HG02759 (cell line): ENCODE data around the gene NTN3.
"Not testable (repeated sequence)": the region's sequence is repeated elsewhere in the genome, so short reads cannot be mapped to it uniquely, and the experiment has no call there.

Experiments used
- ATAC-seq: cut with Tn5 transposase; IDR thresholded peaks from one replicate; pipeline ENCODE4 v1.9.1; 2021; ENCODE audit warnings: mild to moderate bottlenecking, moderate library complexity; ENCODE audit not compliant: unreplicated experiment

Gene NTN3

DNA sequence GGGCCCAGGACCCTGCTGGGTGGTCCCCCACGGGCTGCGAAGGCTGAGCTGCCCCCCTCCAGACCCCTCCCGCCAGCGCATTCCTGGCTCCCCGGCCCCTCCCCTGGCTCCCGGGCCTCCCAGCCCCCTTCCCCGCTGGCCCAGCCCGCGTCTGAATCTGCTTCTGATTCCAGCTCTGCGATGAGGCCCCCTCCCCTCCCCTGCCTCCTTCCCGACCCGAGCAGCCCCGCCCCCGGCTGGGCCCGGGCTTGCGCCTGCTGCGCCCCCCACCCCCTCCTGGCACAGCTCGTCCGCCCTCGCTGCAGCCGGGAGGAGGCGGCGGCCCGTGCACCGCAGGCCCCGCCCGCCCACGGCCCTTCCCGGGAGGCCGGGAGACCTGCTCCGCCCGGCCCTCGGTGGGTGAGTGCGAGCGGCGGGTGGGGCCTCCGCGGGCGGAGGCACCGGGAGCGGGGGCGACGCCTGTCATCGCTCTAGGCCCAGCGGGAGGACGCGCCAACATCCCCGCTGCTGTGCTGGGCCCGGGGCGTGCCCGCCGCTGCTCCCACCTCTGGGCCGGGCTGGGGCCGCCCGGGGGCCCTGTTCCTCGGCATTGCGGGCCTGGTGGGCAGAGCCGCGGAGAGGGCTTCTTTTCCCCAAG, at the start of gene NTN3:
TSS of gene NTN3 (plus strand) at position 282 of the 637 bp plus-strand sequence. CDS start 405 bp downstream, outside the sequence.
- no peak for ATAC-seq

GRCh38 chr16:2422123-2422867, 48.8 kb upstream of the NTN3 start:
- ATAC-seq: no peak

GRCh38 chr16:2424061-2425007, 46.8 kb upstream of the NTN3 start:
- ATAC-seq: no peak

DNA sequence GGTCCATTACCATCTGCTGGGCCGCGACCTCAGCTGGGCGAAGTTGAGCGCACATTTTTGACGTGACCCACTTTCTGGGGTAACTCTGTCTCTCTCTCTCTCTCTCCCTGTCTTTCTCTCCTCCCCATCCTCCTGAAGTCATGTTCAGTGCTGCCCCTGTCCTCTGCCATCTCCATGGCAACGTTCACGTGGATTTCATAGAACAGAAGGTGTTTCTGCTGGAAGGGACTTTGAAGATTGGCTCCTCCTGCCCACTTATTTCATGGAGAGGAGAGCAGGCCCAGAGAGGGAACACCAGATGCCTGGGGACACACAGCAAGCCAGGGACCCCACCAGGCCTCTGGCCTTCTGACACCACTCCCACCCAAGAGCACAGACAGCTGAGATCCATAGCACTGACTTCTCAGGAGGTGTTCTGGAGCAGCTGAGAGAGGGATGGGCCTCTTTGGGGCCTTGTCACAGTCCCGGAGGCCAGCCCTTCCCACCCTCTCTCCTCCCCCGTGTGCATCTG, 46.0 kb upstream of the NTN3 start:
- no peak for ATAC-seq

GRCh38 chr16:2425825-2426430, 45.2 kb upstream of the NTN3 start:
- ATAC-seq: no peak

DNA sequence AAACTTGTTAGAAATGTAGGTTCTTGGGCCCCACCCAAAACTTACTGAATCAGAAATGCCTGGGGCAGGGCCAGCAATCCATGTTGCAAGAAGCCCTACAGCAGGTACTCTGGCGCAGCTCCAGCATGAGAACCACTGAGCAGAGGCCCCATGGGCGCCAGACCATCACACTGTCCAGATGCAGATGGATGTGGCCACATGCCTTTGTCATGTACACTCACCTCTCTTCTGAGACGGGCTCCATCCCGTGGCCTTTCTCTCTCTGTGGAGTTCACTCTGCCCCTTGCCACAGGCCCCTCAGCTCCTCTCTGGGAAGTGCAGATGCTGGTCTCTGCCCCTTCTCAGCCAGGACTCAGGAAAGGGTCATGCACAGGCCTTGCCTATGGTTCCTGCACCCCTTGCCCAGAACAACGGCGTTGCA, 44.1 kb upstream of the NTN3 start:
- ATAC-seq: no peak

- ATAC-seq: no peak
Measured at GRCh38 chr16:2427526-2427925, 43.6 kb upstream of the NTN3 start.

- ATAC-seq: peak; percentile 5
Measured at GRCh38 chr16:2428051-2428783, 42.9 kb upstream of the NTN3 start.

DNA sequence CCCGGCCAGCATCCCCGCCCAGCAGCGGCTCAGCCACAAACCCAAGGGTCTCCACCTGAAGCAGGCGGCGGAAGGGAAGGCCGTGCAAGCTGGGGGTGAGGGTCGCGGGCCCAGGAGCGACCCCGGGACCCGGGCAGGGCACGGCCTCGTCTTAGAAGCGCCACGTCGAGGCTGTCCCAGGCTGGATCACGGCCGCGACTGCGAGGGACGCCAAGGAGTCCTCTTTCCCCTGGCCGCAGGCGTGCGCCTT, 42.4 kb upstream of the NTN3 start:
- ATAC-seq: peak; percentile 24

- peak; percentile 87 for ATAC-seq
Measured at GRCh38 chr16:2429034-2429770, 41.9 kb upstream of the NTN3 start, which contains the start of gene CCNF. Gene CCNF (plus strand): TSS chr16:2429447. CDS start chr16:2429482, 35 bp downstream.

DNA sequence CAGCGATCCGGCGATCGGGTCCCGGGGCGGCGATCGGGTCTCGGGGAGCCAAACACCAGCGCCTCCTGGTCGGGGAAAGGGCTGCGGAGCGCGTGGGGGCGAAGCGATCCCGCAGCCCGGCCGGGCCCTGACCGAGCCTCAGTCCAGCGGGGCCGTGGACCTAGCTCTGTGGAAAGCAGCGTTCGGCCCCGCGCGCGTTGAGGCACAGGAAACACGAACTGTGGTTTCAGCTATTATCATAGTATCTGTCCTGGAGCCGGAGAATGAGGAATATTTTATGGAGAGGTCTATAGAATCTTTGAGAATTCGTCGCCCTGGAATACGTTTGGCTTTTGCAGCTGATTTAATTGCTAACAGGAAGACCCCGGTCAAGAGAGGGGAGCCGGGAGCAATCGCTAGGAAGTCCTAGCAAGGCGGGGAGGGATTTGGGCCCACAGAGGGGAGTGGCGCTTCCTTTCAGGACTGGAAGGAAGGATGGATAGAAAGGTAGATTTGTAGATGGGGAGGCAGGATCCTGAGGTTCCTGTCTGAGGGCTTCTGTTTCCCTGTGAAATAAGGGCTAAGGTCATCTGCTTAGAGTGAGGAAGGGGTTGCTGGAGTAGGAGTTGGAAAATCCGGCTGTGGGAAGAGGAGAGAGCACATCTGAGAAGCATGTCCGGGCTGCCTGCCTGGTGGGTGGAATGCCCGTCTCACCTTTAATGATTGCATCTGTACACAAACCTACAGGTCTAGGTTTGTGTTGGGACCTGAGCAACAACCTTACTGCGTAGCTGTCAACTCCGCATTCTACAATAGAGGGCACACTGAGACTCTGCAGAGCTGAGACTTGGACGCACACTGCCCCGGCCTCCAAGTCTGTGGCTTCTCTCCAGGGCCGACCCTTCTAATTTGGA, 41.1 kb upstream of the NTN3 start:
- no peak for ATAC-seq

GRCh38 chr16:2432286-2432685, 38.8 kb upstream of the NTN3 start:
- no peak for ATAC-seq

DNA sequence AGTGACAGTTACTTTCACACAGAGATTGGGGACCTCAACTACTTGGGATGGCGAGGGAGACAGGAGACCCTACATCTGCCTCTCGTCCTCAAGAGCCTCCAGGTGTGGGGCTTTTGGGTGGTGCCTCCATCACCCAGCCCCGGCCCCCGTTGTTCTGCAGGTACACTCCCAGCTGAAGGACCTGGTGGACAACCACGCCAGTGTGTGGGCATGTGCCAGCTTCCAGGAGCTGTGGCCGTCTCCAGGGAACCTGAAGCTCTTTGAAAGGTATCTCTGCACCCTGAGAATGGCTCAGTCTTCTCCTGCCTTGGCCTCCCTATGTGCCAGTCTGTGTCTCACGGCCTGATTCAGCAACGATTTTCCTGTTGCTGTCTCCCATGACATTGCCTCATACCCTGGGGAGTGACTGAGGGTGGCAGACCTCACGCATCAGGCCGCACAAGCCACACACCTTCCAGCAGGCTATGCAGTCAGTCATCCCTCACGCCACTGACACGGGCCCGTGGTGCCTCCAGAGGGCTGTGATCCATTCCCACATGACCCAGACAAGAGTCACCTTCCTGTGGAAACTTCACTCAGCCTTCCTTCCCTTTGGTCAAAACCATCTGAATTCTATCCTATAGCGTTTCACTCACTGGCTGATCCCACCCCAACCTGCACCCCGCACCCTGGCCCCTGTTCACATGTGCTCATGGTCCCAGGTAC, 38.1 kb upstream of the NTN3 start:
- ATAC-seq: no peak

GRCh38 chr16:2435236-2435635, 35.9 kb upstream of the NTN3 start:
- ATAC-seq: not testable (repeated sequence)

GRCh38 chr16:2436110-2436509, 35.0 kb upstream of the NTN3 start:
- no peak for ATAC-seq

- ATAC-seq: no peak
Measured at GRCh38 chr16:2437032-2437790, 33.9 kb upstream of the NTN3 start.

- ATAC-seq: no peak
Measured at GRCh38 chr16:2438121-2438520, 33.0 kb upstream of the NTN3 start.
